ENCODE measurements around the gene IL5RA.

IL5RA gene

DNA sequence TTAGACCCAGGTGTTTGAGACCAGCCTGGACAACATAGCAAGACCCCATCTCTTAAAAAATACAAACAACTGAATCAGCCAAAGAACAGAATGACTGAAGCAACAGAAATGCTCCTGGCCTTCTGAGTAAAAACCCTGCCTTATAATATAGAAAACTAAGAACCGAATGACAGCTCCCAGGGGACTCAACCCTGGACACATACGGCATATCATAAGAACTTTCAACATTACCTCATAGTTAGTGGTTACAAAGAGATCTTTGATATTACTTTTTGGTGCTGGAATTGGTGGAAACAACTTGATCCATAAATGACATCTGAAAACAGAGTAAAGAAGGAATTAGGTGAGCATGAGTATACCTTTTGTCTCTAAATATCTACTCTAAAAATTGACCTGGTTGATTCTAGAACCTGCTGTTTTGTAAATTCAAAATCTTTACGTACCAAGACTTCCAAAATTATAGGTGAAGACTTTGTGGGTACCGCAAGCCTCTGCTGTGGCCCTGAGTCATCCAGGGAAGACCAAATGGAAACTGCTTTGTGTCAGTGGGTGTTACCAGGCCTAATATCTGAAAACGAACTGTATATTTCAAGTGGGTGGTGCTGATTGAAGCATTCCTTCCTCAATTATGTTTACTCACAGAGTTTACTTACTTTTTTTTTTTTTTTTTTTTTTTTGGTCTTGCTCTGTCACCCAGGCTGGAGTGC is 35.5 kb downstream of the IL5RA start:
- H3K27me3 ChIP-seq (ENCODE audit: low read depth, low read length): no peaks in the 10 kb centered on the region; the same call in 1 of the 2 replicates
- no peaks in the 10 kb centered on the region for H4K20me1 ChIP-seq (ENCODE audit: insufficient read depth, low read length)
- no peaks in the 10 kb centered on the region for H3K79me2 ChIP-seq (ENCODE audit: low read length)
- no peaks in the 10 kb centered on the region for H3K9me3 ChIP-seq (ENCODE audit: insufficient read depth, low read length)
- no peak overlapping the region; the same call in 1 of the 2 replicates for H3K27ac ChIP-seq (ENCODE audit: low read length)
- H2AFZ ChIP-seq (ENCODE audit: low read depth, low read length): 0 out of 2 replicates have a peak overlapping the region, but pooled peaks have one; percentile 55
- H3K4me1 ChIP-seq (ENCODE audit: low read length): peaks cover 14% of the 10 kb centered on the region
- H3K4me3 ChIP-seq (ENCODE audit: low read length): no peak overlapping the region
- H3K4me2 ChIP-seq (ENCODE audit: low read length): peak overlapping the region; percentile 20
- no peak overlapping the region for H3K9ac ChIP-seq (ENCODE audit: low read length)
- TF ChIP-seq EZH2phosphoT487 (IDR thresholded peaks at IDR 0.05; ENCODE audit: low read depth) (no peak), CTCF (IDR thresholded peaks at IDR 0.05; ENCODE audit: low read depth, low read length) (no peak)
- H3K36me3 ChIP-seq (replicated peaks; ENCODE audit: low read depth, low read length): no peaks in the 10 kb centered on the region

DNA sequence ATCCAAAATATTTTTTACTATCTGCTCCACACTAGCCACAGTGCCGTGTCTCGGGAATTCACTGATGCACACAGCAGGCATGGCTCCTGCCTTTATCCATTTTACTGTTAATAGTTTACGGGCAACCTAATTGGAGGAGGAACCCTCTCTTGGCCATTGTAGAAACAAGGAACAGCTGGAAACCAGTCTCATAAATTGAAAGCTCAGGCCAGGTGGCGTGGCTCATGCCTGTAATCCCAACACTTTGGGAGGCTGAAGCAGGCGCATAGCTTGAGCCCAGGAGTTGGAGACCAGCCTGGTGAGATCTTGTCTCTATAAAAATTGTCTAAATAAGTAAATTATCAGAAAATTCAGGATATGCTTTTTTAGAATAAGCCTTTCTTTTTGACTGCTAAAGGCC is 39.0 kb downstream of the IL5RA start:
- H3K9ac ChIP-seq (ENCODE audit: low read length): no peak overlapping the region
- no peak overlapping the region for H3K27ac ChIP-seq (ENCODE audit: low read length)
- no peaks in the 10 kb centered on the region for H3K36me3 ChIP-seq (replicated peaks; ENCODE audit: low read depth, low read length)
- TF ChIP-seq CTCF (IDR thresholded peaks at IDR 0.05; ENCODE audit: low read depth, low read length) (no peak), EZH2phosphoT487 (IDR thresholded peaks at IDR 0.05; ENCODE audit: low read depth) (no peak)
- no peak overlapping the region for H2AFZ ChIP-seq (ENCODE audit: low read depth, low read length)
- H3K79me2 ChIP-seq (ENCODE audit: low read length): no peaks in the 10 kb centered on the region
- H3K27me3 ChIP-seq (ENCODE audit: low read depth, low read length): no peaks in the 10 kb centered on the region
- no peaks in the 10 kb centered on the region for H4K20me1 ChIP-seq (ENCODE audit: insufficient read depth, low read length)
- H3K4me3 ChIP-seq (ENCODE audit: low read length): no peak overlapping the region
- H3K4me2 ChIP-seq (ENCODE audit: low read length): no peak overlapping the region
- peaks cover 35% of the 10 kb centered on the region for H3K4me1 ChIP-seq (ENCODE audit: low read length)
- H3K9me3 ChIP-seq (ENCODE audit: insufficient read depth, low read length): no peaks in the 10 kb centered on the region

DNA sequence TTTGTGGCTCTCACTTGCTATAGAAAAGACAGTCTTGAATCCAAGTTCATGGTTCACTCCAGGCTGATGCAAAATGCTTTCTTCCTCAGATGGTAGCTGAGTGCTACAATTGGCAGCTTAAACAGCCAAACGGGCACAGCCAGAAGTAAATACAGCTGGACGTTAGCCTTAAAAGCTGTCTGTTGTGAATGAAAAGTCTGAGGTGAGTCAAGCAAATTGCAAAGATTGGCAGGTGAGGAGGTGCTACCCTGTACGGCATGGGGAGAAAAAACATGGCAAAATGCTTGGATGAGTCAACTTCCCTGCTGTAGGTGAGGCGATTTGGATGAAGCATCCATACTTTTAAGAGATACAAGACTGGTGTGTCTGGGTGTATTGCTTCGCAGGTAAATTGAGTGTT is 40.5 kb downstream of the IL5RA start:
- Histone ChIP-seq H3K9me3 (ENCODE audit: insufficient read depth, low read length) (no peaks in the 10 kb centered on the region), H4K20me1 (ENCODE audit: insufficient read depth, low read length) (no peaks in the 10 kb centered on the region), H3K4me2 (ENCODE audit: low read length) (no peak overlapping the region), H3K4me3 (ENCODE audit: low read length) (no peak overlapping the region), H3K9ac (ENCODE audit: low read length) (no peak overlapping the region), H3K27me3 (ENCODE audit: low read depth, low read length) (no peaks in the 10 kb centered on the region), H3K27ac (ENCODE audit: low read length) (no peak overlapping the region), H3K36me3 (replicated peaks; ENCODE audit: low read depth, low read length) (no peaks in the 10 kb centered on the region), H3K4me1 (ENCODE audit: low read length) (peaks cover 41% of the 10 kb centered on the region), H3K79me2 (ENCODE audit: low read length) (no peaks in the 10 kb centered on the region), H2AFZ (ENCODE audit: low read depth, low read length) (no peak overlapping the region)
- TF ChIP-seq EZH2phosphoT487 (IDR thresholded peaks at IDR 0.05; ENCODE audit: low read depth) (no peak), CTCF (IDR thresholded peaks at IDR 0.05; ENCODE audit: low read depth, low read length) (no peak)

- Histone ChIP-seq H3K9me3 (ENCODE audit: insufficient read depth, low read length) (no peaks in the 10 kb centered on the region), H3K79me2 (ENCODE audit: low read length) (no peaks in the 10 kb centered on the region), H3K4me2 (ENCODE audit: low read length) (no peak overlapping the region), H3K27ac (ENCODE audit: low read length) (no peak overlapping the region), H4K20me1 (ENCODE audit: insufficient read depth, low read length) (no peaks in the 10 kb centered on the region), H3K36me3 (replicated peaks; ENCODE audit: low read depth, low read length) (no peaks in the 10 kb centered on the region), H3K4me1 (ENCODE audit: low read length) (peaks cover 36% of the 10 kb centered on the region), H2AFZ (ENCODE audit: low read depth, low read length) (no peak overlapping the region), H3K9ac (ENCODE audit: low read length) (no peak overlapping the region), H3K4me3 (ENCODE audit: low read length) (no peak overlapping the region), H3K27me3 (ENCODE audit: low read depth, low read length) (no peaks in the 10 kb centered on the region)
- TF ChIP-seq CTCF (IDR thresholded peaks at IDR 0.05; ENCODE audit: low read depth, low read length): no peak
- TF ChIP-seq EZH2phosphoT487 (IDR thresholded peaks at IDR 0.05; ENCODE audit: low read depth): no peak
Observed at GRCh38 chr3:3068358-3068881, 41.8 kb downstream of the IL5RA start.

Measured in OCI-LY3 (cell line).